Suprapubic skin (tissue), 4 donors: ENCODE data around the gene IL36A. TPM values are rescaled to one million over a fixed set of nuclear protein-coding genes. Genes with fewer than 3 reads are reported as not detected.

Experiments
- DNase-seq, 2 donors: peaks; one replicate each; pipeline ENCODE4 v3.0.0-alpha.2; 2019; ENCODE audit warnings: low spot score in 2 of 2
- H3K27ac ChIP-seq: fragments of 200-600 bp; sonication (generic); one replicate; pipeline ENCODE4 v1.5.1; 2019
- H3K27me3 ChIP-seq: fragments of 200-600 bp; sonication (generic); one replicate; pipeline ENCODE4 v1.5.1; 2019
- H3K36me3 ChIP-seq: fragments of 200-600 bp; sonication (generic); one replicate; pipeline ENCODE4 v1.5.1; 2019
- H3K4me1 ChIP-seq: fragments of 200-600 bp; sonication (generic); one replicate; pipeline ENCODE4 v1.5.1; 2019
- H3K4me3 ChIP-seq: fragments of 200-600 bp; sonication (generic); one replicate; pipeline ENCODE4 v1.5.1; 2019; ENCODE audit warnings: mild to moderate bottlenecking
- H3K9me3 ChIP-seq: fragments of 200-600 bp; sonication (generic); one replicate; pipeline ENCODE4 v1.5.1; 2019
- EP300 ChIP-seq: sonication (generic); formaldehyde crosslinking; IDR thresholded peaks from one replicate; pipeline ENCODE4 v1.6.1; 2017; ENCODE audit warnings: antibody characterized with exemption
- POLR2A ChIP-seq, 2 donors: fragments of 450-650 bp; IDR thresholded peaks; one replicate each; pipeline ENCODE4 v1.6.1; 2017; ENCODE audit warnings: antibody characterized with exemption in 2 of 2, mild to moderate bottlenecking in 2 of 2, moderate library complexity in 2 of 2
- POLR2AphosphoS5 ChIP-seq, 3 donors: sonication (generic); formaldehyde crosslinking; IDR thresholded peaks; one replicate each; pipeline ENCODE4 v1.6.1; 2017; ENCODE audit warnings: antibody characterized with exemption in 3 of 3
- WGBS: methylation state at CpG from one replicate; pipeline ENCODE4 v1.1.5; 2018; 5-methylcytosine and 5-hydroxymethylcytosine counted together
- total RNA-seq, 4 donors: library from RNA; depleted of rRNA; stranded (reverse); fragments of >200 nt; gene quantifications; one replicate each; pipeline ENCODE4 v1.1.0, GENCODE V29; 2016
- TF ChIP-seq, protein P1 (sequence below), 2 donors: fragments of 200-600 bp in 1 of 2; fragments of 450-650 bp in 1 of 2; sonication (generic) in 1 of 2; IDR thresholded peaks; one replicate each; pipeline ENCODE4 v1.5.1; 2016 to 2019; ENCODE audit warnings: antibody characterized with exemption in 2 of 2, mild to moderate bottlenecking in 1 of 2, moderate library complexity in 1 of 2

Gene IL36A
- total RNA-seq, 4 donors from 2014 or later, result not detected

DNA sequence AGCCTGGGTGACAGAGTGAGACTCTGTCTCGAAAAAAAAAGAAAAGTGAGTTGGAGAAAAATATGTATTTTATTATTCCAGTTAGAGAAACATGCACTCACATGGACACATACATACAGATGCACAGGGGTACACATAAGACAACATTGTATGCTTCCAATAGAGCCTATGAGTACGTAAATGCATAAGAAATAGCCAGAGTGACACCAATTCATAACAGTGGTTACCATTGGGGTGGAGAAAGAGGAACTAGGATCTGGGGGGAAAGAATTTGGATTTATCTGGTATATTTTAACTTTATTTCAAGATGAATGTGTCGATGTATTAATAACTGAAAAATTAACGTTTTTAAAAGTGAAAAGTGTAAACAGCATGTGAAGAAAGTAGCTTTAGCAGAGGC lies 16.1 kb downstream of the IL36A start:
- 66% methylated on average over 4 of the region's 4 CpGs for WGBS

DNA sequence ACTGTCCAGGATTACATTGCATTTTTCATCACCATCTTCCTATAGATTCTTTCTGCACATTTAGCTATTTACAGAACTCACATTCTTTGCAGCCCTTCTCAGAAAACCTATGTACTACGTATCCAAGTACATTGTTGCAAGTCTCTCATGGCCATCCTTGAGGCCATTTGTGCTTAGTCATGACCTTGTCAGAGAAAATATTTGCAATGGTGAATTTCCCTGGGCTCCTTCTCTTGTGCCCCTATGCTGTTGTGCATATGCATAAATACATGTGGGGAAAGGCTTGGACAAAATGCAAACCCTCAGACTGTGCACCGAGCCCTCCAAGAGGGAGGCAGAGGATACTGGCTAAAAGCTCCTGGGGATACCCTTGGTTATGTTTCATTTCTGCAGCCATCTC lies 19.5 kb downstream of the IL36A start:
- Histone ChIP-seq H3K27ac (no peak overlapping the region), H3K4me1 (no peaks in the 10 kb centered on the region), H3K4me3 (no peak overlapping the region), H3K27me3 (peaks cover 37% of the 10 kb centered on the region), H3K9me3 (no peaks in the 10 kb centered on the region), H3K36me3 (no peaks in the 10 kb centered on the region)
- TF ChIP-seq POLR2AphosphoS5 (IDR thresholded peaks at IDR 0.05) (no peak), POLR2A (IDR thresholded peaks at IDR 0.05) (no peak), EP300 (no peak)
- TF ChIP-seq, protein P1, sequence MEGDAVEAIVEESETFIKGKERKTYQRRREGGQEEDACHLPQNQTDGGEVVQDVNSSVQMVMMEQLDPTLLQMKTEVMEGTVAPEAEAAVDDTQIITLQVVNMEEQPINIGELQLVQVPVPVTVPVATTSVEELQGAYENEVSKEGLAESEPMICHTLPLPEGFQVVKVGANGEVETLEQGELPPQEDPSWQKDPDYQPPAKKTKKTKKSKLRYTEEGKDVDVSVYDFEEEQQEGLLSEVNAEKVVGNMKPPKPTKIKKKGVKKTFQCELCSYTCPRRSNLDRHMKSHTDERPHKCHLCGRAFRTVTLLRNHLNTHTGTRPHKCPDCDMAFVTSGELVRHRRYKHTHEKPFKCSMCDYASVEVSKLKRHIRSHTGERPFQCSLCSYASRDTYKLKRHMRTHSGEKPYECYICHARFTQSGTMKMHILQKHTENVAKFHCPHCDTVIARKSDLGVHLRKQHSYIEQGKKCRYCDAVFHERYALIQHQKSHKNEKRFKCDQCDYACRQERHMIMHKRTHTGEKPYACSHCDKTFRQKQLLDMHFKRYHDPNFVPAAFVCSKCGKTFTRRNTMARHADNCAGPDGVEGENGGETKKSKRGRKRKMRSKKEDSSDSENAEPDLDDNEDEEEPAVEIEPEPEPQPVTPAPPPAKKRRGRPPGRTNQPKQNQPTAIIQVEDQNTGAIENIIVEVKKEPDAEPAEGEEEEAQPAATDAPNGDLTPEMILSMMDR (IDR thresholded peaks at IDR 0.05), result no peak
- no peak for DNase-seq
- 89% methylated on average over 2 of the region's 2 CpGs for WGBS

More for the DNA sequence above, 16.1 kb downstream of the IL36A start:
- Histone ChIP-seq H3K9me3 (no peaks in the 10 kb centered on the region), H3K36me3 (no peaks in the 10 kb centered on the region), H3K27ac (no peak overlapping the region), H3K4me3 (no peak overlapping the region), H3K27me3 (peaks cover 24% of the 10 kb centered on the region), H3K4me1 (no peaks in the 10 kb centered on the region)
- no peak for DNase-seq
- no peak for TF ChIP-seq EP300
- no peak for TF ChIP-seq POLR2A (IDR thresholded peaks at IDR 0.05)
- TF ChIP-seq POLR2AphosphoS5 (IDR thresholded peaks at IDR 0.05), result no peak
- TF ChIP-seq, protein P1 (IDR thresholded peaks at IDR 0.05), result no peak

DNA sequence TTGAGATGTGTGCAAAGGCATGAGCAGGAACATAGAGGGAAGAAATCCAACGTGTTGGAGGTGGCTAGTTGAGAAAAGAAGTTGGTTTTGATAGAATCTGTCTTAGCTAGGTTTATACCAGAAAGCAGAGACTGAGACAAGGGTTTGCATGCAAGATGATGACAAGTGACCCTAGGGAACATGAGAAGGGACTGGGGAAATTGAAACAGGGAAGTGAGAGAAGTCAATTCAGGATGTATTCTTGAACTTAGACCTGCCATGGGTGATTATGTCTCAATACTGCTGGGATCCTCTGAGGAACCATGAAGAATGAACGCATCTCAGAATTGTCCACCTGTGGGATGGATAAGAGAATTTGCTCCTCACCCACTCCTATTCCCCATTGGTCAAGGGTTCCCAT lies 20.5 kb downstream of the IL36A start:
- Histone ChIP-seq H3K27me3 (peaks cover 46% of the 10 kb centered on the region), H3K4me3 (no peak overlapping the region), H3K4me1 (no peaks in the 10 kb centered on the region), H3K9me3 (no peaks in the 10 kb centered on the region), H3K36me3 (no peaks in the 10 kb centered on the region), H3K27ac (no peak overlapping the region)
- no peak for DNase-seq
- TF ChIP-seq EP300 (no peak), POLR2AphosphoS5 (IDR thresholded peaks at IDR 0.05) (no peak), POLR2A (IDR thresholded peaks at IDR 0.05) (no peak)
- TF ChIP-seq, protein P1 (IDR thresholded peaks at IDR 0.05), result no peak
- 62% methylated on average over 2 of the region's 2 CpGs for WGBS

DNA sequence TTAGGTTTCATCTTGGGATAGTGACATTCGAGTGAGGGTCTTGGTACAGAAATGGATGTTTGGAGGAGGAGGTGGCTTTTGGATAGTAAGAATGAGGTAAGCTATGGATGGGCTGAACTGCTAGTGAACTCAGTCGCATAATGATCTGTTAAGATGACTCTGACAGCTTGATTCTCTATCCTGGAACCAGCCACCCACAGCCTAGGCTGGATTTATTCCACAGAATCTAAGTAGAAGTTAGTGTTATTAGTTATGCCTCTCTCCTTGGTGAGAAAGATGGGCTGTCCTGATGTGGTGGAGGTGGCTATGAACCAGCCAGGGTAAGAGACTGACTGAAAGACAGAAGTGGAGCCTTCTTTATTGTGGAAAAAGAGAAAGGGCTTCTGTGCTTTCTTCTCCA lies 22.4 kb downstream of the IL36A start:
- DNase-seq, result no peak
- Histone ChIP-seq H3K4me3 (no peak overlapping the region), H3K36me3 (no peaks in the 10 kb centered on the region), H3K27ac (no peak overlapping the region), H3K4me1 (no peaks in the 10 kb centered on the region), H3K27me3 (peaks cover 52% of the 10 kb centered on the region), H3K9me3 (no peaks in the 10 kb centered on the region)
- 84% methylated on average over 2 of the region's 2 CpGs for WGBS
- TF ChIP-seq, protein P1 (IDR thresholded peaks at IDR 0.05), result no peak
- TF ChIP-seq EP300 (no peak), POLR2A (IDR thresholded peaks at IDR 0.05) (no peak), POLR2AphosphoS5 (IDR thresholded peaks at IDR 0.05) (no peak)

DNA sequence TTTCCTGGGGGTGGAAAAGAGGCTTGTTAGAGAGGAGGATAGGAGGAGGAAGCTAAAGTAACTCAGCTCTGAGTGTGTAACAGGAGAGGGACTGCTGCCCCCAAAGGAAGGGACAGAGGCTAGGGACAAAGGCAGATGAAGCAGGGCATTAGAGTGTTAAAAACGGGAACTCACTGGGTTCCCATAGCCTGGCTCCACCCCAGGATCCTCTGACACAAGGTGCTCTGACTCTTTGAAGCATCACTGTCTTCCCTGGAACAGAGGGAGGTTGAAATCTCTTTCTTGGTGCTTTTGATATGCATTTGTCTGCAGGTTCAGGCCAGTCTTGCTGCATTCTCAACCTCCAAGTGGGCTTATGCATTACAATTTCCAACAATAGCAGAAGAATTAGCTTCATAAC lies 22.9 kb downstream of the IL36A start:
- no peak for DNase-seq
- Histone ChIP-seq H3K4me1 (no peaks in the 10 kb centered on the region), H3K27ac (no peak overlapping the region), H3K9me3 (no peaks in the 10 kb centered on the region), H3K27me3 (peaks cover 52% of the 10 kb centered on the region), H3K36me3 (no peaks in the 10 kb centered on the region), H3K4me3 (no peak overlapping the region)
- WGBS, result 0% methylated on average over 1 of the region's 1 CpG
- TF ChIP-seq POLR2A (IDR thresholded peaks at IDR 0.05) (no peak), EP300 (no peak), POLR2AphosphoS5 (IDR thresholded peaks at IDR 0.05) (no peak)
- TF ChIP-seq, protein P1 (IDR thresholded peaks at IDR 0.05), result no peak
